DMS114 treated with DMSO at 0.1 percent for 48 hours (cell line): ENCODE data around the gene COL25A1.
"Not testable (repeated sequence)": the region's sequence is repeated elsewhere in the genome, so short reads cannot be mapped to it uniquely, and the experiment has no call there.

Experiments
- DNase-seq: peaks from one replicate; lab custom pipeline; 2025; ENCODE audit not compliant: unreplicated experiment; lab: John Stamatoyannopoulos, UW

COL25A1 gene

GRCh38 chr4:109020861-109021260 is 281.6 kb downstream of the COL25A1 start:
- DNase-seq = no peak

- DNase-seq = no peak
Observed at GRCh38 chr4:109016200-109016599, 286.3 kb downstream of the COL25A1 start.

DNA sequence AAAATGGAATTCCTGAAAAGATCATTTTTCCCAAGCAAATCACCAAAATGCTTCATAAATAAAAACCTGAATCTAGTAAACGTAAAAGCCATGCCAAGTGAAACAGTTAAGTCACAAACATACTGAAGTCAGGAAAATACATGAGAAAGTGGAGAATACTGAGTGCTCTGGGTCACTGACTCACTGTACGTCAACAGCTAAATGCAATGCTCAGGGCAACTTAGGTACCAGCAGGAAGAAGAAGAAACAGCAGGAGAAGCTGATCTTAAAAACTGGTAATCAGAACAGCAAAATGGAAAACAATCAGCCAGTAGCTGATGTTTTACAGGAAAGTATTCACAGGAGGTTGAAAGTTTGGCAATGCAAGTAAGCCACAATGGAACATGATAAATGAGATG is 287.0 kb downstream of the COL25A1 start:
- no peak for DNase-seq

DNA sequence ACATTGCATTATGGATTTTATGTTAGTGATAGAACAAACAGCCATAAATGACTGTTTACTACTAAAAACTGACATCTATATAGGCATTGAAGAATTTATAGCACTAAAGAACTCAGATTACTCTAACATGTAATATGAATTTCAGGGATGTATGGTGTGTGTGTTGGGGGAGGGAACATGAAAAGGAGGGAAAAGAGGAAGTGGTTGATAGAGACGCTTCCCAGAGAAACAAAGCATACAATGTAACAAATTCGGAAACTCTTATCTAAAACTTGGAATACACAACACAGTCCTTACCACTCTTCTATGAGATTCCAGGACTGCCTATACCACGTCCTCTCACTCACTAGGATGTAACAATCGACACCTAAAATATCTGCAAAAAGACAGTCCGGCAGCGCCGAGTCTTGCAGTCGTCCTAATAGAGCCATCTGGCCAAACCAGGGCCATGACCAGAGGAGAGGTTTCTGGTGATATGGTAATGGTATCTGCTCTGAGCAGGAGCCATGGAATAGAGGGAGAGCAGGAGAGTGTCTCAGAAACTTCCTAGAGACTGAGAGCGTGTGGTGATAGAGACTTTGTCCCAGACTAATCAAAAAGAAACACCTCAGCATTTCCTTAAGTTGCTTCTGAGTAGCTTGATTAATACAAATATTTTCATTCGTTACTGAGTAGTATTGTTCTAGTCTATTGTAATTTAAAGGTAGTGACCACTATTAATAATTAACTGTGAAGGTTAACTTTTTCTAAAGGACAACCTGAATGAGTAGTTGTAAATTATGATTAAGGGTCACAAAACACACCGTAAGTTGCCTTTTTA is 287.7 kb downstream of the COL25A1 start:
- DNase-seq = no peak

- no peak for DNase-seq
Observed at GRCh38 chr4:109012286-109012880, 290.1 kb downstream of the COL25A1 start.

GRCh38 chr4:109011241-109012026 is 291.0 kb downstream of the COL25A1 start:
- no peak for DNase-seq

- no peak for DNase-seq
Observed at GRCh38 chr4:109010521-109010920, 291.9 kb downstream of the COL25A1 start.

DNA sequence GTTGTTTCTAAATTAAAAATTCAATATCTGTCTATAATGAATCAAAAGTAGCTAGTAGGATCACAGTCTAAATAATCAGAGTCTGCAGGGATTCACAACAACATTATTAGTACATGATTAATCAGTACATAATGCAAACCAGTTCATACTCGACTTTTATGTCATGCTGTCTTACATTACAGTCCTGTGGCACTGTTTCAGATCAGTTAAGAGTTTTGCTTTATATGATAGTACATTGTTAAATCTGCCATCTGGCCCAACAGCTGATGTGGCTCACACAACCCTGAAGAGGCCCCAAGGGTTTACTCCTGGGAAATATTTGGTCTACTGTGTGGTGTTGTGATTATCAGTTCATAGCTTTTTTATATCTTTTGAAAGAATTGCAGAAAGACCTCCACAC is 292.5 kb downstream of the COL25A1 start:
- no peak for DNase-seq

- no peak for DNase-seq
Observed at GRCh38 chr4:109007976-109008375, 294.5 kb downstream of the COL25A1 start.

DNA sequence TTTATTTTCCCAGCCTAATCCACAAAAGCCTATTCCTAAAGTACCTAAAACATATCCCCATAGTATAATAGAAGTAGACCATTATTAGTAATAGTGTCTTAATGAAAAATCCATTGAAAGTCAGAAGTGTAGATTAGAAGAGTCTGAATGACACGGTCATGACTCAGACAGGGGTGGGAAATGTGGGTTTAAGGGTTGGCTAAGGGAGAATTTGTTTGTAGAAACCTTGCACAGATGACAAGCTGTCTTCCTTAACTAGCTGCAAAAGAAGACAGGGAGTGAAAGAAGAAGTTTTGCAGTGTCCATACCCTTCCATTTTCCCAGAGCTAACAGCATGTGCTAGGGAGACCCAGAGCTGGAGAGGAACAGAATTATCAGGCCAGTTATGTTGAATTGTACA is 296.9 kb downstream of the COL25A1 start:
- no peak for DNase-seq

DNA sequence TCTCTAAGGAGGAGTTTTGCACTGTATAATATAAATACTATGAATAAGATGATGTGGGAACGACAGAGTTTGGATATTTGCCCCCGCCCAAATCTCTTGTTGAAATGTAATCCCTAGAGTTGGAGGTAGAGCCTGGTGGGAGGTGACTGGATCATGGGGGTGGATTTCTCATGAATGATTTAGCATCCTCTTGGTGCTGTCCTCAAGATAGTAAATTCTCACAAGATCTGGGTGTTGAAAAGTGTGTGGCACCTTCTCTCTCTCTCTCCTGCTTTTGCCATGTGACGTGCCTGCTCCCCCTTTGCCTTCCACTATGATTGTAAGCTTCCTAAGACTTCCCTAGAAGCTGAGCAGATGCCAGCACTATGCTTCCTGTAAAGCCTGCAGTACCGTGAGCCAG is 298.0 kb downstream of the COL25A1 start:
- DNase-seq = no peak

DNA sequence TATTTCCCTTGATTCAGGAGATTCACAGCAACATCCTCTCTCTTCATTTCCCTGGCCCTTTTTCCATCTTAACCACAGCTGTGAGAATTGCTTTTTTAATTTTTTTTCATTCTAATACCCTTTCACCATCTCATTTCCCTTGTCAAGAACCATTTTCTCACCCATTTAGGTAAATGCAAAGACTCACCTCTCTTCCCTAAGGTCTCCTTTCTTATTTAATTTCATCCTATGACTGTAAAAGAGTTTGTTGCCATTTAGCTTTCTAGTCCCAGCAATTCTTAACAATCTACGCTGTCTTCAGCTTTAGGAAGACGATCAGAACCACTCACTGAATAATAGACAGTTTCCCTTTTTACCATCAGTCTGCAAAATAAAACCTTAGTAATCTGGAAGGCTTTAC is 298.5 kb downstream of the COL25A1 start:
- DNase-seq = no peak

DNA sequence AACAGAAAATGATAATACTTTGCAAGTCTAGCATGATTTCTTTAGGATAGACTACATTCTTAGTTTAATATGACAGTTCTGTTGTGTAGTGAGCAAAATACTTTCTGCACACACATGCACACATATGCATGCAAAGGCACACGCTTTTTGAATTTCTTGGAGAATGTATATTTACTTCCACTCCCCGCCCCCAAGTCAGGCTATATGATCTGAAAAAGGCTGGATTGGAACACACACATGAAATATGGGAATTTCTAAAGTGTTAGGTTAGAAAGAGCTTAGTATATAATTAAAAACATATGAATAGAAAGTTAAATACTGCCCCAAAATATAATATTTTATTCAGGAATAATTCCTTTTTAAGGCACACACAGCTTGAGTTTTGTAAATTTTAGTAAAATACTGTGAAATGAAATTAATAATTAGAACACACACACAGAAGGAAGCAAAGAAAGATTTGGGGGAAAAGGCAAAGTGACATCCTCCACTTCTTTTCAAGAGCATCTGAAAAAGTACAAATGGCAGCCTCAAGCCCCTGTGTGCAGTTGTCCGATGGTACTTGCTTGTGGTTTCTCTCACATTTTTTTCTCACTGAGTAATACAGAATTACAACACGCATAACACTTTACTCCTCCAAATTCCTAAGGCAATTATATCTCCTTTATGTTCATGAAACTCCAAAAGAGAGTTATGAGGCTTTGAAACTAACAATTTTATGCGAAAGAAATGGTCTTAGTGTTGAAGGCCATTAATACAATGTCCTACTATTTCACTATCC is 310.7 kb downstream of the COL25A1 start:
- DNase-seq = no peak

- no peak for DNase-seq
Observed at GRCh38 chr4:108988464-108989195, 313.8 kb downstream of the COL25A1 start.

DNA sequence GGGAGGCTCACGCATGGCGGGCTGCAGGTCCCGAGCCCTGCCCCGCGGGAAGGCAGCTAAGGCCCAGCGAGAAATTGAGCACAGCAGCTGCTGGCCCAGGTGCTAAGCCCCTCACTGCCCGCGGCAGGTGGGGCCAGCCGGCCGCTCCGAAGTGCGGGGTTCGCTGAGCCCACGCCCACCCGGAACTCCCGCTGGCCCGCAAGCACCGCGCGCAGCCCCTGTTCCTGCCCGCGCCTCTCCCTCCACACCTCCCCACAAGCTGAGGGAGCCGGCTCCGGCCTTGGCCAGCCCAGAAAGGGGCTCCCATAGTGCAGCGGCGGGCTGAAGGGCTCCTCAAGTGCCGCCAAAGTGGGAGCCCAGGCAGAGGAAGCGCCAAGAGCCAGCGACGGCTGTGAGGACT is 318.0 kb downstream of the COL25A1 start:
- DNase-seq = not testable (repeated sequence)

GRCh38 chr4:108982402-108983185 is 319.9 kb downstream of the COL25A1 start:
- no peak for DNase-seq

GRCh38 chr4:108980455-108981239 is 321.8 kb downstream of the COL25A1 start:
- DNase-seq = no peak

GRCh38 chr4:108979759-108980158 is 322.7 kb downstream of the COL25A1 start:
- DNase-seq = no peak

DNA sequence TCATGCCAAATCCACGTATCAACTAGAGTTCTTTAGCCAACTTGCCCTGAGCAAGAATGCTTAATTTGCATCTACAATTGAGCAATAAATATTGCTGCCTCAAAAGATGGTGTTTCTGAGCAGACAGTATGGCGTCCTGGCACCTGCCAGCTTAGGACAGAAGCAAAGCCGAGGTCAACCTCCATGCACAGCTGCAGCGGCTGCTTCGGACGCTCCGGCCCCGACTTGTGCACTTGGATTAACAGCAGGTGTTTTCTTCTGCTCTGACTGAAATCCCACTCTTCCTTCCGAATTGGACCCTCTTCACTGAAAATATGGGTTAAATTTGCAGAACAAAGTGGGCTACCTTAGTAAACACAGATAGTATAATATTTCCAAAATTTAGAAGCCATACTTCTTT is 324.4 kb downstream of the COL25A1 start:
- DNase-seq = no peak
